CD4-positive, alpha-beta T cell treated with Interleukin-21 for 1 hour (primary cell): ENCODE measurements around the gene ANKRD63.
A peak's percentile ranks its signal among the peaks of the same experiment; 100 is the strongest.

ENCODE experiments used
- DNase-seq: peaks from one replicate; pipeline ENCODE4 v3.0.0-alpha.2; 2020

Gene ANKRD63

GRCh38 chr15:40312370-40313158, 29.7 kb upstream of the ANKRD63 start:
- no peak for DNase-seq

GRCh38 chr15:40310993-40311392, 28.1 kb upstream of the ANKRD63 start:
- no peak for DNase-seq

DNA sequence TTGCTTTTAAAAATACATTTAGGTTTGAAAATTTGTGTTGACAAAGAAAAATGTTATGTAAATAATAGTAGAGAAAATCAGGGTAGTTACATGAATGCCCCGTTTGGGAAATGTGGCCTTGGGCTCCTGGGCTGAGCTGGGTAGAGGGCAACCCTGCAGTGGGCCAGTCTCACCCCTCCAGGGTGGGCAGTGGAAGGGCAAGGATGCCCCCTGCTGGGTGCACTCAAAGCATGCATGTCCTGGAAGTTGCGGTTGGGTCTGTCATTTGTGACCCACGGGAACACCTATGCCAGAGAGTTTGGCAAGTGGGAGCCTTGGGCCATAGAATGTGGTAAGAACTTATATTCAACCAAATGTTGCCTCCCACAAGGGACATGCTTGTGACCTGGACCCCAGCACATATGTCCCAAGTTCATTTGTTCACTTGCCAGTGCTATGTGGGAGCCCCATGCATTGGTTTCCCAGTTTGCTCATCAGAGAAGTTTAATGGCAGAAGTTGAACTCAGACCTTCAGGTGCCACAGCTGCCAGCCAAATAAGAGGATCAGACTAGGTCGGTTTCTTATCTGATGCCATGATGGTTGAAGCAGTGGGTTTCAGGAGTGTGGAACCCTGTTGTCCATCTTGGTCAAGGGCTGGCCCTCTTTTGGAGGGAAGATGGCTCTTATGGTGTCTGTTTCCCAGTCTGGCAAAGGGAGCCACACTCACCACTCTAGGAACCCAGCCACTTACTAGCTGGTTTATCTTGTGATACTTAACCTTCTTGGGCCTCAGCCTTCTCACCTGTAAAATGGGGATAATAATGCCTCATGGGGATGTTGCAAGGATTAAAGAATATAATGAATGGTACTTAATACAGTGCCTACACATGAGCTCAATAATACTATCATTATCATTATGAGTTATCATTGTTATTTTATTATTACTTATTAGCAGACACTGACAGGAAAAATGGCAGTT, 27.4 kb upstream of the ANKRD63 start:
- DNase-seq, result peak; percentile 69

- no peak for DNase-seq
Observed at GRCh38 chr15:40309344-40309862, 26.5 kb upstream of the ANKRD63 start.

DNA sequence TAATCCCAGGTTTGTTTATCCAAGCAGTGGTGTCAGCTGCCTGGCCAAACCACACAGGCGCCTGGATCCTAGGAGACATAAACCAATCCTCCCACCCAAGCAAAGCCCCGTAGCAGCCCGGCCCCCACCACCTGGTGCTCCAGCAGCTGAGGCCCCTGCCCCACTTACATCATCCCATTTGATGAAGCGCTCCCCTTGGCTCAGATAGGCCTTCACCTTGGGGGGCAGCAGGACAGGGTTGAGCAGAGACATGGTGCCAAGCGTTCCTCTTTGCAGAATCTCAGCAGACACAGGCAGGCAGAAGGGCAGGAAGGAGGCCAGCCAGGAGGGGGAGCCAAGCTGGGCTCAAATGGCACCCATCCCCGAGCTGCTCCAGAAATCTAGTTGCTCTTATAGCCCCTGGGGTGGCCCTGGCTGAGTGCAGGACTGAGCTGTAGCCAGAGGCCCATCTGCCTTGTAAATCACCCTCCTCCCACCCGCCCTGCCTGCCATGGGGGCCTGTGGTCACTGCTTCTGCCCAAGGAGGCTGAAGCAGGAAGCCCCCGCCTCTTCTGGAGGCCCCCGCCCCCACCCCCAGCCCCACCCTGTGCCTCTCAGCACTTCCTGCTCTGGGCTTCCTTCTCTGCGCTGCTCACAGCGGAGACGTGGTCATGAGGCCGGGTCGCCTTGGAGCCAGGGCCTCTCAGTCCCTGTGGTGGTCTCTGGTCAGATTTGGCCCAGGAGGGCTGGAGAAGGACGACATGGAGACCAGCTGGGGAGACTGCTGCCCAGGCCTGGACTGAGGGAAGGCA, 24.8 kb upstream of the ANKRD63 start, which contains the start of gene PLCB2:
Gene PLCB2 (minus strand): TSS at position 515 of the 791 bp plus-strand sequence. CDS start 263 bp downstream, at position 252.
- peak; percentile 72 for DNase-seq

GRCh38 chr15:40306908-40307307, 24.0 kb upstream of the ANKRD63 start:
- no peak for DNase-seq

DNA sequence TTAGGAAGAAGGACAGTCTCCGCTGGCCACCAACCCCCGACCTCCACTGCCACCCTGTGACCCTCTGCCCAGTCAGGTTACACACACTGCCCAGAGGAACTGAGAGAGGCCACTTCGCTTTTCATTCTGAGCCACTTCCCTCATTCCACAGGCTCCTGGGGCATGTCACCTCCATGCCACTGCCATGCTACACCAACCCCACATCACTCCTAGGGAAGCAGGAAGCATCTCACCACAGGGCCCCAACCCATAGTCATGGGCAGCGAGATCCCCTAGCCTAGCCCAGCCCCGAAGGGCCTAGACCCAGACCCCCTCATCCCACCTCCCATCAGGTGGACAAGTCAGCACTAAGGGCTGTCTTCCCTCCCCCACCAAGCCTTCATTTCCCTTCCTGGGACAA, 23.5 kb upstream of the ANKRD63 start:
- no peak for DNase-seq

- no peak for DNase-seq
Observed at GRCh38 chr15:40305281-40305680, 22.4 kb upstream of the ANKRD63 start.

- no peak for DNase-seq
Observed at GRCh38 chr15:40303576-40303975, 20.7 kb upstream of the ANKRD63 start.

- DNase-seq, result no peak
Observed at GRCh38 chr15:40302981-40303380, 20.1 kb upstream of the ANKRD63 start.

DNA sequence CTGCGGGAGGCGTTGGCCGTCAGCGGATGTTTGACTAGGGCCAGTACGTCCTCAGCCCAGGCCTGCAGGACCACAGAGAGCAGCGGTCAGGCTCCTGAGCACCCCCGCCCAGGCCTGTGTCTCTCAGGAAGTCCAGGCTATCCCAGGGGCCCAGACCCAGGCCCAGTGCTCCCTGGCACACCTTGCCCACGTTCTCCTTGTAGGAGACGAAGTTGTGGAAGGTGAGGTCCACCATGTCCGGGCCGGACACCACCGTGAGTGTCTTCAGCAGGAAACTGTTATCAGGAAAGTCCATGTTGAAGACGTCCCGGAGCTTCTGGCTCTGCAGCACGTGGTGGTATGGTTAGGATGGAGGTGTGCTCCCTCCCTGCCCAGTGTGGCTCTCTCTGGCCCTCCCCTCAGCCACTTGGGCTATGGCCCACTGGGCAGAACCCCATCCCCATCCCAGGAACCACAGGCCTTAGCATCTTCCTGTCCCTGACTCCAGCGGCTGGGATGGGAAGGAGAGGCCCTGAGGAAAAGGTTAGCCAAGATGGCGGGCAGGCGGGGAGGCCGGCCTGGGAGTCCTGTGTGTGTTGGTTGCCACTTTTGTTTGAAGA, 19.5 kb upstream of the ANKRD63 start:
- DNase-seq, result no peak

DNA sequence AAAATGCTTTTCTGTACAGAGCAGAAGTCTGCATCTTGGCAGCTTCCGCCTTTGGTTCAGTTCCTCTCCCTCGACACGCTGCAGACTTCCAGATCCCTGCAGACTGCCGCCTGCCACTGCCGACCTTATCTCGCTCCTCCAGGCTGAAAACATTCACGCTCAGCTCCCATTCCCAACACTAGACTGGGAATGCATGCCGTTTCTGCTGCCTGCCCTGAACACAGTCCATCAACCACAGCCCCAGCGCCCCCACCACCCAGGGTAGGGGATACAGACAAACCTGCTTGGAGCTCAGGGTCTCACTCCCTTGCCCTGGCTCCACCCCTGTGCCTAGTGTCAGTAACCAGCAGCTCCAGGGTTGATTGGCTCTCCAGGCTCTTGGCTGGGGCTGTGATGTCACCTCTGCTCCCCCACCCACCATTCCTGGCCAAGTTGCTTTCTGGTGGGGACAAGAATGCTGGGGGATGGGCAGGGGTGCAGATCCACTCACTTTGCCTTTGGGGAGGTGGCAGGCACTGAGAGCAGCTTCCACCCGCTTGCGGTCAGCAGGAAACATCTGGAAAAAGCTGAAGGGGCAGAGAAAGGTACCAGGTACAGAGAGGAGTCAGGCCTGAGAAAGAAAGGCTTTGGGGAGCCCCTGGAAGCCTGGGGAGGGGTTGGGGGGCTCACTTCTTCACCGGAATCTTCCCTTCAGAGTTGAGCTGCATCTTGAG, 18.8 kb upstream of the ANKRD63 start:
- no peak for DNase-seq

GRCh38 chr15:40300771-40301170, 17.9 kb upstream of the ANKRD63 start:
- DNase-seq, result no peak

- DNase-seq, result no peak
Observed at GRCh38 chr15:40300367-40300766, 17.5 kb upstream of the ANKRD63 start.

DNA sequence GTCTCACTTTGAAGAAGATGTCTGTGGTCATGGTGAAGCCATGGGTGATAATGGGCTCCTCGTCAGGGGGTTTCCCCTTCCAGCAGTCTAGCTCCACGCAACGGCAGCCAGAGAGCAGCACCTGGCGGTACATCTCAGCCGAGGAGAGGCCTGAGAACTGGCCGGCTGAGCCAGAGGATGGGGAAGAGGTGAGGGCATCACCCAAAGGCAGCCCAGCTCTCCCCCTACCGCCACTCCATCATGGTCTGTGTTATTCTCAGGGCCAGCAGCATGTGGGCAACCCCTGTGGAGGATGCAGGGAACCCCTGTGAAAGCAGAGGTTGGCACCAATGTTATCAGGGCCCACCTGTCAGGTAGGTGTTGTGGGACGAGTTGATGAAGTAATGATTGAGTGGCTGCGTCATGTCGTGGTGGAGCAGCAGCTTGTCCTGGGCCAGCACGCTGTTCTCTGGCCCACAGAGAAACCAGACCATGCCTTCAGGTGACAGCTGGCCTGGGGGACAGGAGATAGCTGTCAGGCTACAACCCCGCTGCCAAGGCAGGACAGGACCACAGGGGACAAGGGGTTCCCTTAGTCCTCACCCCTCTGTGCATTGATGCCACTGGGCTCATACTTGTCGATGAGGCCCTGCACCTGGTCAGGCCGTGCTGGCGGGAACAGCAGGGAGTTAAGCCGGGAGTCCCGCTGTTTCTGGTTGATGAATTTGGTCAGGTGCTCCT, 15.5 kb upstream of the ANKRD63 start:
- no peak for DNase-seq

DNA sequence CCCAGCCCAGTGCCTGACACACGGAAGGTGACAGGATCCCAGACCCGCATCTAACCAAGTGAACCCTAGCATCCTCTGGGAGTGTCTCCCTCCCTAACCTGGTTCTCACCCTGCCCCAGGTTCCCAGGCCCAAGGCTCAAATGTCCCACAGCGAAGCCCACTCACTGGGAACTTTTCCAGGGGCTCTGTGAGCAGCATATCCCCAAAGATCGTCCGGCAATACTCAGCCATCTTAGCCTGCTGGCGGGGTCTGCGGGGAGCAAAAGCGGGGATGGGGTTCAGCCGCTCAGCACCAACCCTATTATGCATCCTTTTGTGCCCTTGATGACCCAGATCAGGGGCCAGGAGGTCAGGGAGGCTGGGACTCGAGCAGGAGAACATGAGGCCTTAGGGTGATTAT, 14.5 kb upstream of the ANKRD63 start:
- no peak for DNase-seq

DNA sequence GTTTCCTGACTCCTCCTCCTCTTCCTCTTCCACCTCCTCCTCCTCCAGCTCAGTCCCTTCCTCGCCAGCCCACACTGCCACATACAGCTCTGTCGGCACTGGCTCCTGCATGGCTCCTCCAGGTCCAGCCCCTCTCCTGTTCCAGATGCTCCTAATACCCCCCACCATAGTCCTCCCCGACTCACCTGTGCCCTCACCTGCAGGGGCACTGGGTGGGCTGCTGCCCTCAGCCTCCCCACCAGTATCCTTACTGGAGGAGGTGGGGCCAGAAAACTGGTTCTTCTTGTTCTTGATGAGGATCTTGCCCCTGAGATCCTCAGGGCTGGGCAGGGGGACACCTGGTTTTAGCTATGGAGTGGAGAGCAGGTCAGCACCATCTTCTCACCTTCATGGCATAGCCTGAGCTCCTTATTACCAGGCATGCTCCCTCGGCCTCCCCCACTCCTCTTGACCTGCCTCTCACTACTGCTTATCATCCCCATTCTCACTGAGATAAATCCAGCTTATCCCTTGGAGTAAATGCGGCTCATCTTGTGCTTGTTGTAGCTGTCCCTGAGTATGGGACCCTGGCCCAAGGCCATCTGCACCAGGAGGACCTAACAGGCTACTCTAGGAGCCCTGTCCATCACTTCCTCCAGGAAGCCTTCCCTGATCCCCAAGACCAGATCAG, 13.8 kb upstream of the ANKRD63 start:
- DNase-seq, result no peak

GRCh38 chr15:40295877-40296560, 13.2 kb upstream of the ANKRD63 start:
- no peak for DNase-seq

GRCh38 chr15:40295297-40295696, 12.4 kb upstream of the ANKRD63 start:
- no peak for DNase-seq
